CD4-positive, alpha-beta memory T cell (primary cell): ENCODE results near the gene ALDH1A3. TPM values are rescaled to one million over a fixed set of nuclear protein-coding genes. Genes with fewer than 3 reads are reported as not detected.
A peak's percentile ranks its signal among the peaks of the same experiment; 100 is the strongest.

Experiments
- CTCF ChIA-PET: fragments of 350-600 bp; sonication (Branson Sonifier 250); formaldehyde crosslinking; loops from one replicate; lab custom pipeline; 2021; ENCODE audit warnings: inconsistent platforms; ENCODE audit not compliant: partially characterized antibody; lab: Charles Lee
- POLR2A ChIA-PET: fragments of 350-600 bp; sonication (Branson Sonifier 250); formaldehyde crosslinking; loops from one replicate; lab custom pipeline; 2021; ENCODE audit not compliant: partially characterized antibody; lab: Charles Lee
- DNase-seq, 5 donors: peaks; one replicate each; pipeline versions ENCODE4 v3.0.0 to v3.0.0-alpha.2; 2020 to 2022; ENCODE audit warnings: mixed read lengths in 1 of 5
- H3K27ac ChIP-seq: one replicate; pipeline ENCODE4 v1.7.0; 2013; ENCODE audit warnings: low read depth, low read length
- H3K27me3 ChIP-seq: 2 replicates; pipeline ENCODE4 v1.7.0; 2013; ENCODE audit warnings: mild to moderate bottlenecking, low read length, moderate library complexity; ENCODE audit not compliant: insufficient read depth
- H3K36me3 ChIP-seq: 2 replicates; pipeline ENCODE4 v1.7.0; 2013; ENCODE audit warnings: mild to moderate bottlenecking, low read length, moderate library complexity; ENCODE audit not compliant: insufficient read depth
- H3K4me1 ChIP-seq: 2 replicates; pipeline ENCODE4 v1.7.0; 2013; ENCODE audit warnings: mild to moderate bottlenecking, low read length, moderate library complexity; ENCODE audit not compliant: insufficient read depth
- H3K4me3 ChIP-seq, 2 donors: one replicate each; pipeline ENCODE4 v1.7.0; 2013; ENCODE audit warnings: low read length in 2 of 2, mild to moderate bottlenecking in 1 of 2
- H3K9me3 ChIP-seq, 2 donors: one replicate each; pipeline ENCODE4 v1.7.0; 2013; ENCODE audit warnings: low read length in 2 of 2, control low read depth in 1 of 2; ENCODE audit not compliant: control insufficient read depth in 1 of 2
- H3K27ac Mint-ChIP-seq, 7 donors: one replicate each; pipeline ENCODE4 v1.8.0; 2020 to 2021; ENCODE audit warnings: mixed read lengths in 7 of 7, mild to moderate bottlenecking in 6 of 7, inconsistent platforms in 3 of 7, moderate library complexity in 3 of 7
- H3K27me3 Mint-ChIP-seq, 2 donors: one replicate each; pipeline ENCODE4 v1.8.0; 2020 to 2021; ENCODE audit warnings: mixed read lengths in 2 of 2
- H3K36me3 Mint-ChIP-seq, 2 donors: one replicate each; pipeline ENCODE4 v1.8.0; 2020 to 2021; ENCODE audit warnings: mixed read lengths in 2 of 2, inconsistent platforms in 1 of 2, mild to moderate bottlenecking in 1 of 2
- H3K4me1 Mint-ChIP-seq, 4 donors: one replicate each; pipeline ENCODE4 v1.8.0; 2020 to 2021; ENCODE audit warnings: mixed read lengths in 4 of 4, mild to moderate bottlenecking in 1 of 4
- H3K4me3 Mint-ChIP-seq, 8 donors: one replicate each; pipeline ENCODE4 v1.8.0; 2020 to 2021; ENCODE audit warnings: mixed read lengths in 8 of 8, mild to moderate bottlenecking in 7 of 8, moderate library complexity in 6 of 8, inconsistent platforms in 3 of 8
- H3K9me3 Mint-ChIP-seq, 8 donors: one replicate each; pipeline ENCODE4 v1.8.0; 2020 to 2021; ENCODE audit warnings: mixed read lengths in 8 of 8, mild to moderate bottlenecking in 5 of 8, inconsistent platforms in 3 of 8, moderate library complexity in 1 of 8
- intact Hi-C: fragments of 100-400 bp; cut with micrococcal nuclease; formaldehyde crosslinking; loops from one replicate; pipeline ENCODE4 v1.15.1; 2023
- polyA plus RNA-seq, 2 donors: library from polyadenylated mRNA; unstranded; fragments of 300-500 nt; fragmentation: Illumina TruSeq; gene quantifications; one replicate each; pipeline ENCODE4 v1.2.3, GENCODE V29; 2021
- total RNA-seq, 2 experiments: library from RNA; stranded (reverse); gene quantifications; one replicate each; pipeline ENCODE4 v1.2.3, GENCODE V29; 2021

Gene ALDH1A3
- total and polyA plus RNA-seq, 4 experiments from 2014 or later = not detected

DNA sequence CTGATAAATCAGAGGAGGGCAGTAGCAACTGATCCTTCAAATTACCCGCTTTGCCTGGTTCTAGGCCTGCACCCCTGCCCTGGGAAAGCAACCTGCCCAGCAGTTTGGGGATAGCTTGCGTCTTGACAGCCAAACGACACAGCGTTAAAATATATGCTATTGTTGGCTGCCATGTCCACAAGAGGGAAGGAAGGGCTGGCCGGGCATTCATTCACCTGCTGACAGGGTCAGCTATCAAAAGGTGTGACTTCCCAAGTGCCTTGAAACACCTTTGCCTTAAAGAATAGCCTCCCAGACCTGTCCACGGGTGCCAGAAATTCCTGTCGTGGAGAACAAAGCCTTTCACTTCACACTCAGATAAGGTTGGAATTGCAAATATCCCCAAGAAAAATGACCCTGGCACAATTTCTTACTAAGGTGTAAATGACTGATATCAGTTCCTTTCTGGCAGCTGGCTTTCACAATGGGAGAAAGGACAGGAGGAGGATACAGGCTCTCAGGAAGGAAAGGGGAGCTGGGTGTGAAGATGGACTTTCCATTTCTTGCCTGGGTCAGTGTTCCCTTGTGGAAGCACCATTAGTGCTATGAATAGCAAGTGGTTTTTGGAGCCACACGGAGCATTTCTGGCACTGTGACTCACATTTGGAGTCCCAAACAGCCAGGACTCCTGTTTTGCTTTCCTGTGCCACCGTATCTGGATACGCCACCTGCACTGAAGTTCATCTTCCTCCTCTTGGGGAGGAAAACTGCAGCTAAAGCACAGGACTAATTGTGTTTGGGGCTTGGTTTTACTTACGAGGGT is 19.2 kb downstream of the ALDH1A3 start:
- Histone ChIP-seq H3K27me3 (no peaks in the 10 kb centered on the region), H3K27ac (no peak overlapping the region), H3K4me1 (no peaks in the 10 kb centered on the region), H3K9me3 (no peaks in the 10 kb centered on the region), H3K4me3 (no peak overlapping the region), H3K36me3 (no peaks in the 10 kb centered on the region)
- peaks cover 7 to 8% of the 10 kb centered on the region in 2 donors for H3K27me3 Mint-ChIP-seq
- intact Hi-C loops = no loop called here
- H3K4me1 Mint-ChIP-seq = no peaks in the 10 kb centered on the region
- H3K36me3 Mint-ChIP-seq = no peaks in the 10 kb centered on the region
- H3K9me3 Mint-ChIP-seq = no peaks in the 10 kb centered on the region
- DNase-seq = no peak
- CTCF ChIA-PET = no interaction called here
- no peak overlapping the region for H3K27ac Mint-ChIP-seq
- POLR2A ChIA-PET = no interaction called here
- no peak overlapping the region for H3K4me3 Mint-ChIP-seq

DNA sequence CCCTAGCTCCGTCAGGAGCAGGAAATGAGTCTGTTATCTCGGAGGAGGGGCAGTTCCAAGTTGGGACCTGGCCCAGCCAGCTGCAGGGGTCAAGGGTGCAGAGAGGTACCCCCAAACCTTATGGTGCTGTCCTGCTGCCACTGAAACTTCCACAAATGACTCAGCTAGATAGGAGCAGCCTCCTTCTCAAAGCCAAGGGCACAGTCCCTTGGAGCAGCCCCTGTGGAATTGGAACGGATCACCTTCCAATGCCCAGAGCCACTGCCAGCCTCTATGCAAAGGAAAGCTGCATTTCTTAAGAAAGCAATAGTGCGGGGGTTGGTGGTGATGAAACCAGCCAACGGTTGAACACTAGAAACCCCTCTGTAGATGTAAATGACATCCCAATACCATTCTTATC is 20.0 kb downstream of the ALDH1A3 start:
- H3K27me3 Mint-ChIP-seq = peaks cover 3 to 7% of the 10 kb centered on the region in 2 donors
- Histone ChIP-seq H3K4me3 (no peak overlapping the region), H3K27ac (no peak overlapping the region), H3K9me3 (no peaks in the 10 kb centered on the region), H3K4me1 (no peaks in the 10 kb centered on the region), H3K27me3 (no peaks in the 10 kb centered on the region), H3K36me3 (no peaks in the 10 kb centered on the region)
- H3K4me3 Mint-ChIP-seq = no peak overlapping the region
- ChIA-PET POLR2A (no interaction called here), CTCF (no interaction called here)
- no peak overlapping the region for H3K27ac Mint-ChIP-seq
- no peak for DNase-seq
- H3K4me1 Mint-ChIP-seq = no peaks in the 10 kb centered on the region
- H3K36me3 Mint-ChIP-seq = no peaks in the 10 kb centered on the region
- H3K9me3 Mint-ChIP-seq = no peaks in the 10 kb centered on the region
- intact Hi-C loops = no loop called here

DNA sequence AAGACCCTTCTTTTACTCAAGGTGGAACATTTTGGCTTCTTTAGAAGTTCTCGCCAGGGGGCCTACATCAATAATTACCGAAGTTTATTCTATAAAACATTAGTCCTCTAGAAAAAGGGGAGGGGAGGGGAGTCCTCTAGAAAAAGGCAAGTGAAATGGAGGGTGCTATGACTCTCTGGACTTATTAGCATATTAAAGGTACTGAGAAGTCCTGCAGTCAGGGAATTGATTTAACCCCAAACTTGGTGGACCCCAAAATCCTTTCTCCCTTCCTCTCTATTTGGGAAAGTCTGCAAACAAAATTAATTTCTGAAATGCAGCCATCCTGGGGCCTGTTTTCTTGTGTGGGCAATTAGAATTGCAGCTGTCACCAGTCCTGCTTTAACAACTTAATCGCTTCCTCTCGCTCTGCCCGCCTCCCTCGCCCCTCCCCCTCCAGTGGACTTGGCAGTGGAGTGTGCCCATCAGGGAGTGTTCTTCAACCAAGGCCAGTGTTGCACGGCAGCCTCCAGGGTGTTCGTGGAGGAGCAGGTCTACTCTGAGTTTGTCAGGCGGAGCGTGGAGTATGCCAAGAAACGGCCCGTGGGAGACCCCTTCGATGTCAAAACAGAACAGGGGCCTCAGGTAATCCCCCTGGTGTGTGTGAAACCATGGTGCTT is 20.6 kb downstream of the ALDH1A3 start:
- no peak overlapping the region for H3K4me3 Mint-ChIP-seq
- ChIA-PET CTCF (no interaction called here), POLR2A (no interaction called here)

DNA sequence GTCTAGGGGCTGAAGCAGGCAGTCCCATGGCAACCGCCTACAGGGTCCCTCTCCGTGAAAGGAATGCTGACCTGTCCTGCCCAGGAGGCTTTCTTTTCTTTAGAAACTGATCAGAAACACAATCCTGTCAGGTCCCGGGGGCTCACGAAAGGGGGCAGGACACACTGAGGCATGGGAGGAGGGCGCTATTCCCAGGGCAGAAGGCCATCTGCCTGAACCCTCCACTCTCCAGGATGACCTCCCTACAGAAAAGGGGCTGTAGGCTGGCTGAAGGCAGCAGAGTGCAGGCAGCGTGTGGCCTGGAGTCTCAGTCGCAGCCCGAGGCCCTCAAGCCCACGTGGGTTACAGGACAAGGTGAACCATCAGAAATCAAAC is 21.2 kb downstream of the ALDH1A3 start:
- Histone ChIP-seq H3K9me3 (no peaks in the 10 kb centered on the region), H3K4me1 (no peaks in the 10 kb centered on the region), H3K36me3 (no peaks in the 10 kb centered on the region), H3K4me3 (no peak overlapping the region), H3K27me3 (no peaks in the 10 kb centered on the region), H3K27ac (no peak overlapping the region)
- Mint-ChIP-seq H3K9me3 (no peaks in the 10 kb centered on the region), H3K4me3 (no peak overlapping the region), H3K27ac (no peak overlapping the region), H3K27me3 (peaks cover 5 to 8% of the 10 kb centered on the region in 2 donors), H3K4me1 (no peaks in the 10 kb centered on the region), H3K36me3 (no peaks in the 10 kb centered on the region)
- ChIA-PET CTCF (no interaction called here), POLR2A (no interaction called here)
- intact Hi-C loops = no loop called here
- DNase-seq = no peak

More for the DNA sequence above, 20.6 kb downstream of the ALDH1A3 start:
- H3K27ac ChIP-seq = no peak overlapping the region
- H3K36me3 Mint-ChIP-seq = no peaks in the 10 kb centered on the region
- peaks cover 3 to 7% of the 10 kb centered on the region in 2 donors for H3K27me3 Mint-ChIP-seq
- intact Hi-C loops = no loop called here
- H3K27me3 ChIP-seq = no peaks in the 10 kb centered on the region
- H3K9me3 ChIP-seq = no peaks in the 10 kb centered on the region
- no peaks in the 10 kb centered on the region for H3K36me3 ChIP-seq
- DNase-seq = no peak
- no peak overlapping the region for H3K4me3 ChIP-seq
- no peaks in the 10 kb centered on the region for H3K4me1 ChIP-seq
- H3K4me1 Mint-ChIP-seq = no peaks in the 10 kb centered on the region
- no peaks in the 10 kb centered on the region for H3K9me3 Mint-ChIP-seq
- H3K27ac Mint-ChIP-seq = no peak overlapping the region

DNA sequence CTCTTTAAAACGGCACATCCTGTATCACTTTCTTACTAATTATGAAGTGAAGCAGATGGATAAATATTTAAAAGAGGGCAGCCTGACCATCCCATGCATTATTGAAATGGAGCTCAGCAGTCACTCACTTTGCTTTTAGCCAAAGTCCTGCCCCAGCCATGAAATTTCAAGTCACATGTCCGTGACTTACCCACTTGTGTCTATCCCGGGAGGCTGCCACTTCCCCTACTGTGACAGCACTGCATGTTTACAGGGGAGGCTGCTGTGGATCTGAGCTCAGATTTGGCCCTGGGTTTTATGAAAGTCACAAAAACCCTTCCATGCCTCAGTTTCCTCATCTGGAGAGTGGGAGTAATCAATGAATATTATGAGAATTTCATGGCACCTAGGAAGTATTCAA is 21.7 kb downstream of the ALDH1A3 start:
- H3K4me3 ChIP-seq = no peak overlapping the region
- intact Hi-C loops = no loop called here
- H3K27me3 ChIP-seq = no peaks in the 10 kb centered on the region
- DNase-seq = no peak
- no peaks in the 10 kb centered on the region for H3K36me3 Mint-ChIP-seq
- no peak overlapping the region for H3K27ac ChIP-seq
- no peaks in the 10 kb centered on the region for H3K4me1 ChIP-seq
- no peaks in the 10 kb centered on the region for H3K4me1 Mint-ChIP-seq
- no peaks in the 10 kb centered on the region for H3K9me3 Mint-ChIP-seq
- no peak overlapping the region for H3K4me3 Mint-ChIP-seq
- no peaks in the 10 kb centered on the region for H3K9me3 ChIP-seq
- H3K36me3 ChIP-seq = no peaks in the 10 kb centered on the region
- ChIA-PET CTCF (no interaction called here), POLR2A (no interaction called here)
- H3K27me3 Mint-ChIP-seq = peaks cover 5 to 7% of the 10 kb centered on the region in 2 donors
- H3K27ac Mint-ChIP-seq = no peak overlapping the region

DNA sequence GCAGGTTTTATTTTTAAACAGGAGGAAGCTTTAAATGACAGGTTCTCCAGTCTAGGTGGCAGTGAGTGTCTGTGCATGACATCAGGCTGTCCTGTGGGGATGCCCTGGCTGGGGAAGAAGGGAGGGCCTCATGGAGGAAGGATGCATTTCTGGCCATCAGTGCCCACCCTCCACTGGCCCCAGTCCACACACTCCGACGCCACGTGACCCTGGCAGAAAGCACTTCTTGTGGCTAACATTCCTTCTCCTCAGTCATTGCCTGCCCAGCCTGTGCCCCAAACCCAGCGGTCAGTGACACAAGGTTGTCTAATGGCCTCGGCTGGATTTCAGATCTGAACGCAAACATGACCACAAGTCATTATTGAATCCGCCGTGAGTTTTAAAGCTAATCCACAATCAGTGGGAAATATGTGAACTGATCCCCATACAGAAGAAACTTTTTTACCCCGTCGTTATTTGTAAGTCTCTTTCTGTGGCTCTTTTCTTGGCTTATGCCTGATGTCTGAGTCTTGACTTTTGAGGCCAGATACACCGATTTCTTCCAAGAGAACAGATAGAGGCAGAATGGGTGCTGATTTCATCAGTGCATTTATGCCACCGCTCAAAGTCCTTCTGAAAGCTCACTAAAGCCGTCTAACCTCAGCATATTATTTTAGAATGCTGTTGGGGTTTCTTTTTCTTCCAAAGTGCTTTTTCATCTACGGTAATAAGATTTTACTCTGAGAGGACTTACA is 22.2 kb downstream of the ALDH1A3 start:
- H3K27me3 ChIP-seq = no peaks in the 10 kb centered on the region
- no peaks in the 10 kb centered on the region for H3K9me3 ChIP-seq
- Mint-ChIP-seq H3K36me3 (no peaks in the 10 kb centered on the region), H3K27ac (no peak overlapping the region), H3K4me3 (no peak overlapping the region), H3K4me1 (no peaks in the 10 kb centered on the region), H3K9me3 (no peaks in the 10 kb centered on the region), H3K27me3 (peaks cover 5 to 6% of the 10 kb centered on the region in 2 donors)
- intact Hi-C loops = no loop called here
- no peak overlapping the region for H3K27ac ChIP-seq
- no peaks in the 10 kb centered on the region for H3K36me3 ChIP-seq
- no peak for DNase-seq
- CTCF ChIA-PET = no interaction called here
- POLR2A ChIA-PET = no interaction called here
- H3K4me1 ChIP-seq = no peaks in the 10 kb centered on the region
- H3K4me3 ChIP-seq = no peak overlapping the region

DNA sequence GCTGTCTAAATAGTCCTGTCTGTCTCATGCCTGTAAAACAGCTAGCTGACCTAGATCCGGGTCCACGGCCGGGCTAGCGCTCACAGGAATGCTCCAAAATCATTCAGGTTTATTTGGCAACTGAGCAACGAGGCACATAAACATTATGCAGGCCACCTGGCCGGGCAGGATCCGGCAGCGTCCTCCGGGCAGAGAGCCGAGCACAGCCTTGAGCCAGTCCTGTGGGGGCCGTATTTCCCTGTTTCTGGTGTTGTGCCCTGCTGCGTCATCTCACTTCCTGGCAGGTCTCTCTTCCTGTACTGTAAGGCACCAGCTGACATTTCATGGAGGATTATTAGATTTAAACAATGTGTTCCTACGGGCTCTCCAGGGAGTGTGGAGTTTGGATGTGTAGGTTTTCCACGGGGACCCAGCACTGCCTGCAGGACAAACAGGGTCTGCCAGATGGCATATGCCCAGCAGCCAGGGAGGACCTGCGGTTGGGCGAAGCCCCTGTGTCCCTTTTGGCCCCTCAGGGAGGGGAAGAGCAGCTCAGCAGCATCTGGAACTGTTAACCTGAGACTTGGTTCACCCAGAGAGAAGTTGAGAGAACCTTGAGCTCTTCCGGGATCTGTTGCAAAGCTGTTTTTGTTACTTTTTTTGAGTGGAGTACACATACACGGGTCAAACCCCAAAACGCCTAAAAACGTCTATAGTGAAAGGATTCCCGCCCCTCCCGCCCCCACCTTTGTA is 23.0 kb downstream of the ALDH1A3 start:
- ChIA-PET POLR2A (no interaction called here), CTCF (interaction anchor here (1.0 kb wide), 1 partner anchor 31 kb away, joined by 3 read pairs; no protein-coding TSS in a partner anchor)
- Mint-ChIP-seq H3K27me3 (peaks cover 5 to 6% of the 10 kb centered on the region in 2 donors), H3K27ac (no peak overlapping the region), H3K4me3 (peak overlapping the region in 2 of 8 donors; percentile 3 to 46), H3K36me3 (no peaks in the 10 kb centered on the region), H3K9me3 (no peaks in the 10 kb centered on the region), H3K4me1 (no peaks in the 10 kb centered on the region)
- no peak overlapping the region for H3K4me3 ChIP-seq
- no peaks in the 10 kb centered on the region for H3K9me3 ChIP-seq
- no peak overlapping the region for H3K27ac ChIP-seq
- no peaks in the 10 kb centered on the region for H3K4me1 ChIP-seq
- intact Hi-C loops = no loop called here
- DNase-seq = no peak
- no peaks in the 10 kb centered on the region for H3K27me3 ChIP-seq
- no peaks in the 10 kb centered on the region for H3K36me3 ChIP-seq
